ENCODE data around the gene OGDHL.
"Not testable (repeated sequence)": the region's sequence is repeated elsewhere in the genome, so short reads cannot be mapped to it uniquely, and the experiment has no call there.

Gene OGDHL

DNA sequence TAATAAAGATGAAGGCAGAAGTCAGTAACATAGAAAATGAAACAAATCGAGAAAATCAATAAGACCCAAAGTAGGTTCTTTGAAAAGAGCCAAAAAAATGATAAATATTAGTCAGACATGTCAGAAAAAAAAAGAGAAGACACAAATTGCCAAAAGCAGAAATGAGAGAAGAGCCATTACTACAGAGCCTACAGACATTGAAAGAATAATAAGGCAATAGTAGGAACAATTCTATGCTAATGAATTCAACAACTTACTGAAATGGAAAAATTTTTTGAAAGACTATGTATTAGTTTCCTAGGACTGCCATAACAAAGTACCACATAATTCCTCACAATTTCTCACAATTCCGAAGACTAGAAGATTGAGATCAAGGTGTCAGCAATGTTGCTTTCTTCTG, 35.5 kb downstream of the OGDHL start:
- CTCF ChIA-PET: no interaction called here
- no peak for DNase-seq (ENCODE audit: extremely low spot score)
- POLR2A ChIA-PET: no interaction called here
- TF ChIP-seq NFRKB (IDR thresholded peaks at IDR 0.05) (no peak), HDGF (IDR thresholded peaks at IDR 0.05; ENCODE audit: borderline replicate concordance) (no peak), FOXM1 (IDR thresholded peaks at IDR 0.05; ENCODE audit: borderline replicate concordance) (no peak), CTBP1 (IDR thresholded peaks at IDR 0.05; ENCODE audit: borderline replicate concordance) (no peak), L3MBTL2 (conservative IDR thresholded peaks at IDR 0.05) (no peak), ZNF384 (IDR thresholded peaks at IDR 0.05) (no peak), FOXA1 (IDR thresholded peaks at IDR 0.05) (no peak), ARNT (IDR thresholded peaks at IDR 0.05) (no peak), LEF1 (IDR thresholded peaks at IDR 0.05; ENCODE audit: borderline replicate concordance) (no peak), FOXK2 (IDR thresholded peaks at IDR 0.05) (no peak), TARDBP (IDR thresholded peaks at IDR 0.05) (no peak)

DNA sequence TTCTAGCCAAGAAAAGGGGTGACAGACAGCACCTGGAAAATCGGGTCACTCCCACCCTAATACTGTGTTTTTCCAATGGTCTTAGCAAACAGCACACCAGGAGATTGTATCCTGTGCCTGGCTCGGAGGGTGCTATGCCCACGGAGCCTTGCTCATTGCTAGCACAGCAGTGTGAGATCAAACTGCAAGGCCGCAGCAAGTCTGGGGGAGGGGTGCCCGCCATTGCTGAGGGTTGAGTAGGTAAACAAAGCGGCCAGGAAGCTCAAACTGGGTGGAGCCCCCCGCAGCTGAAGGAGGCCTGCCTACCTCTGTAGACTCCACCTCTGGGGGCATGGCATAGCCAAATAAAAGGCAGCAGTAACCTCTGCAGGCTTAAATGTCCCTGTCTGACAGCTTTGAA, 47.0 kb downstream of the OGDHL start:
- POLR2A ChIA-PET, CTCF ChIA-PET: not testable (repeated sequence)

DNA sequence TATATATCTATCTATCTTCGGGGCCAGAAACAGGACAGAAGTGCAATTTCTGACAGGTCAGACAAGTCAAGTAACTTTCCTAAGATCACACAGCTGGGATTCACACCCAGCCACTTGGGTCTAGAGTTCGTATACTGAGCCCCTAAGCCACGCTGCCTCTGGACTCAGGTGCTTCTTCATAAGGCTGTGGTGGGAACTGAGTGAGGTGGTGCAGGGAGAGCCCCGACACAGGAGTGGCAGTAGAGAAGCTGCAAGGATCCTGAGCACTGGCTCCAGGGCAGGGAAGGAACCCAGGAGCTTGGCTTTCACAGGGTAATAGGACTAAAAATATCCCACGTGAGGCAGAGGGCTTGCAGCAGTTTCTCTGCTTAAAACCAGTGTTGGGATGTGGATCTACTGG, 48.9 kb downstream of the OGDHL start:
- ChIA-PET POLR2A (no interaction called here), CTCF (no interaction called here)
- TF ChIP-seq CTBP1 (IDR thresholded peaks at IDR 0.05; ENCODE audit: borderline replicate concordance) (no peak), BHLHE40 (IDR thresholded peaks at IDR 0.05; ENCODE audit: borderline replicate concordance) (no peak), FOXK2 (IDR thresholded peaks at IDR 0.05) (no peak), ARNT (IDR thresholded peaks at IDR 0.05) (no peak), ZNF384 (IDR thresholded peaks at IDR 0.05) (no peak), LEF1 (IDR thresholded peaks at IDR 0.05; ENCODE audit: borderline replicate concordance) (no peak), SP1 (IDR thresholded peaks at IDR 0.05) (no peak), FOXA1 (IDR thresholded peaks at IDR 0.05) (no peak), ELF4 (IDR thresholded peaks at IDR 0.05) (no peak), HDGF (IDR thresholded peaks at IDR 0.05; ENCODE audit: borderline replicate concordance) (no peak), FOXM1 (IDR thresholded peaks at IDR 0.05; ENCODE audit: borderline replicate concordance) (no peak), TARDBP (IDR thresholded peaks at IDR 0.05) (no peak)
- TF ChIP-seq, protein P1, sequence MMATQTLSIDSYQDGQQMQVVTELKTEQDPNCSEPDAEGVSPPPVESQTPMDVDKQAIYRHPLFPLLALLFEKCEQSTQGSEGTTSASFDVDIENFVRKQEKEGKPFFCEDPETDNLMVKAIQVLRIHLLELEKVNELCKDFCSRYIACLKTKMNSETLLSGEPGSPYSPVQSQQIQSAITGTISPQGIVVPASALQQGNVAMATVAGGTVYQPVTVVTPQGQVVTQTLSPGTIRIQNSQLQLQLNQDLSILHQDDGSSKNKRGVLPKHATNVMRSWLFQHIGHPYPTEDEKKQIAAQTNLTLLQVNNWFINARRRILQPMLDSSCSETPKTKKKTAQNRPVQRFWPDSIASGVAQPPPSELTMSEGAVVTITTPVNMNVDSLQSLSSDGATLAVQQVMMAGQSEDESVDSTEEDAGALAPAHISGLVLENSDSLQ (IDR thresholded peaks at IDR 0.05): no peak
- no peak for DNase-seq (ENCODE audit: extremely low spot score)

More for the DNA sequence above, 47.0 kb downstream of the OGDHL start:
- DNase-seq (ENCODE audit: extremely low spot score): not testable (repeated sequence)

DNA sequence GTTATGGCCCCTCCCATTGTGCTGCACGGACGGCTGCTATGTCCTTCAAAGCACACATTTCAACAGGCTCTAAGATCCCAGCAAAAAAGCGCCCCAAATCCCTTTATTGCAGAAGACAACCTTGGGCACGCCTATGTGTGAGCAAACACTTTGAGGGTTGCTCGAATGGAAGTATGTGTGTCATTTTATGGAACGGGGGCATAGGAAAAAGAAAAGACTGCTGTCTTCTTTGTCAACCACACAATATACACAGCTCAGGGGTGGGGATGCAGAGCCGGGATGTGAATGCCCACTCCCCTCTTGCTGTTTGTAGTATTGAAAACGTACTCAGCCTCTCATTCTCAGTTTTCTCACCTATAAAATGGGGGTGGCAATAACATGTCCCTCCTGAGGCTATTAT, 50.6 kb downstream of the OGDHL start:
- ChIA-PET CTCF (no interaction called here), POLR2A (no interaction called here)
- TF ChIP-seq L3MBTL2 (conservative IDR thresholded peaks at IDR 0.05) (no peak), TARDBP (IDR thresholded peaks at IDR 0.05) (no peak), BHLHE40 (IDR thresholded peaks at IDR 0.05; ENCODE audit: borderline replicate concordance) (no peak)
- DNase-seq (ENCODE audit: extremely low spot score): no peak

DNA sequence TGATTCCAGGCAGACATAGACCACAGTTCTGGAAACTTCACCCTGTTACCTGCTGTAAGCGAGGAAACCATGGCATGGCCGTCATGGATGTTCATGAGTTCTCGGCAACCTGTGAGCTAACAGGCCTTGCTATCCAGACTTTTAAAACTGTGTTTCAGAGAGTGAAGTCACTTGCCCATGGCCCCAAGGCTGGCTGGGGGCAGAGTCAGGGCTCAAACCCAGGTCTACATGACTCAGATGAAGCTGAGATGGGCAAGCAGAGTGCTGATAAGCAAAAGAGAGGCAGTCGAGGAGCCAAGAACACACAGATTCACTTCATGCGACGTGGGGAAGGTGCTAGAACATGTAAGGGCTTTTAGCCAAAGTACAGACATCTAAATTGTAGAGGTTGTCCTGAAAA, 51.2 kb downstream of the OGDHL start:
- no peak for DNase-seq (ENCODE audit: extremely low spot score)
- CTCF ChIA-PET: no interaction called here
- TF ChIP-seq SUZ12 (IDR thresholded peaks at IDR 0.05) (no peak), HDGF (IDR thresholded peaks at IDR 0.05; ENCODE audit: borderline replicate concordance) (no peak), ZNF384 (IDR thresholded peaks at IDR 0.05) (no peak), NFRKB (IDR thresholded peaks at IDR 0.05) (no peak), FOXK2 (IDR thresholded peaks at IDR 0.05) (no peak), FOXM1 (IDR thresholded peaks at IDR 0.05; ENCODE audit: borderline replicate concordance) (no peak), ELF4 (IDR thresholded peaks at IDR 0.05) (no peak), TARDBP (IDR thresholded peaks at IDR 0.05) (no peak), FOXA1 (IDR thresholded peaks at IDR 0.05) (no peak), CTBP1 (IDR thresholded peaks at IDR 0.05; ENCODE audit: borderline replicate concordance) (no peak), BHLHE40 (IDR thresholded peaks at IDR 0.05; ENCODE audit: borderline replicate concordance) (no peak), ARNT (IDR thresholded peaks at IDR 0.05) (no peak), L3MBTL2 (conservative IDR thresholded peaks at IDR 0.05) (no peak), SP1 (IDR thresholded peaks at IDR 0.05) (no peak)
- TF ChIP-seq, protein P1 (IDR thresholded peaks at IDR 0.05): no peak
- POLR2A ChIA-PET: no interaction called here

DNA sequence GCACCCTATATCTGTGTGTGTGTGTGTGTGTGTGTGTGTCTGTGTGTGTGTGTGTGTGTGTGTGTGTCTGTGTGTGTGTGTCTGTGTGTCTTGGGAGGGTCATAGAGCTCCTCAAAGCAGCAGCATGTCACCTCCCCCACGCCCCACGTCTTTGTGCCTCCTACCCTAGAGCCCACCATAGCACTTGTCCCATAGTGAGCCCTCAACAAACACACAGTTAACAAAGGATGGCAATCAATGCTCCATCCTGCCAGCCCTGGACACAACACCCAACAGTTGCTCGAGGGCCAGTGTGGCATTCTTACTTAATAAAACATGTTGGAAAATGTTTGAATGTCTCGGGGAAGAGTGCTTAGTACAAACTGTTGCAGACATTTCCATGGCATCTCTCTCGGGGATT, 52.2 kb downstream of the OGDHL start:
- no peak for DNase-seq (ENCODE audit: extremely low spot score)
- CTCF ChIA-PET: no interaction called here
- POLR2A ChIA-PET: no interaction called here
- no peak for TF ChIP-seq SP1 (IDR thresholded peaks at IDR 0.05)
- TF ChIP-seq CTBP1 (IDR thresholded peaks at IDR 0.05; ENCODE audit: borderline replicate concordance): no peak
- TF ChIP-seq FOXM1 (IDR thresholded peaks at IDR 0.05; ENCODE audit: borderline replicate concordance): no peak
- TF ChIP-seq ZNF384 (IDR thresholded peaks at IDR 0.05): no peak
- no peak for TF ChIP-seq HDGF (IDR thresholded peaks at IDR 0.05; ENCODE audit: borderline replicate concordance)
- no peak for TF ChIP-seq FOXA1 (IDR thresholded peaks at IDR 0.05)
- TF ChIP-seq L3MBTL2 (conservative IDR thresholded peaks at IDR 0.05): no peak
- no peak for TF ChIP-seq ARNT (IDR thresholded peaks at IDR 0.05)
- no peak for TF ChIP-seq BHLHE40 (IDR thresholded peaks at IDR 0.05; ENCODE audit: borderline replicate concordance)

DNA sequence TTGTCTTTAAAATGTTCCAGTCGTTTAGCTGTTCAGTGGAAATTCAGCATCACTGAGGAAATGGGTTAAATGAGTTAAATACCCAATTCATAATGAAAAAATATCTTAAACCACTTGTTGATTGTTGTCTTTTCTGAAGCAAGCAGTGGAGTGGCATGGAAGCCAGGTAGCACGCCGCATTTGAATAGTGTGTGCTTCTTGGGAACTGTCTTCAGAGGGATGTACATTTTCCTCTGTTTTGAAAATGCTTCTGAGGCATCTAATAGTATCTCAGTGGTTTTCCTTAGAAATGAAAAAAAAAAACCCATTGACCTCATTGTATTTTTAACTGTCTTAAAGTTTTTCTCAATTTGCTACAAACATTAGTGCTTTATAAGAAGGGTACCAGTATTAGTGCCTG, 54.5 kb downstream of the OGDHL start:
- no peak for DNase-seq (ENCODE audit: extremely low spot score)
- CTCF ChIA-PET: no interaction called here
- POLR2A ChIA-PET: no interaction called here
- TF ChIP-seq CTBP1 (IDR thresholded peaks at IDR 0.05; ENCODE audit: borderline replicate concordance) (no peak), BHLHE40 (IDR thresholded peaks at IDR 0.05; ENCODE audit: borderline replicate concordance) (no peak), TARDBP (IDR thresholded peaks at IDR 0.05) (no peak), FOXM1 (IDR thresholded peaks at IDR 0.05; ENCODE audit: borderline replicate concordance) (no peak), ZNF384 (IDR thresholded peaks at IDR 0.05) (no peak), FOXA1 (IDR thresholded peaks at IDR 0.05) (no peak)

DNA sequence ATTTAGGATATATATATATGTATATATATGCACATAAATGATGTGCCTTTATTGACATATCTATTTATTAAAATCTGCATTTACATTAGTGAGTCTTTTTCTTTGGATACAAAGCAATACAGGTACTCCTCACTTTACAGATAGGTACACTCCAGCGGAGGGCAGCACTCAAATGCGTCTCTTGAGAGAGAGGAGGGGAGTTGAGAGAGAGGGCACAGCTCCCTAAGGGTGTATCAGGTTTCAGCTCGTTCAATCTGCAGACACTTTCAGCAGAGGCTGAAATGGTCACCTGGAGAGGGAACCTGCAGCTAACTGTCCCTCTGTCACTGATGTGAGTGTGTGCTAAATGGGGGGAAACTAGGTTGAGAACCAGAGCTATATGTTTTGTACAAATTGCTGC, 61.1 kb downstream of the OGDHL start:
- DNase-seq (ENCODE audit: extremely low spot score): peak; percentile 23
- TF ChIP-seq CTBP1 (IDR thresholded peaks at IDR 0.05; ENCODE audit: borderline replicate concordance) (no peak), L3MBTL2 (conservative IDR thresholded peaks at IDR 0.05) (no peak), ARNT (IDR thresholded peaks at IDR 0.05) (no peak), NFRKB (IDR thresholded peaks at IDR 0.05) (no peak), FOXK2 (IDR thresholded peaks at IDR 0.05) (no peak), ZNF384 (IDR thresholded peaks at IDR 0.05) (no peak), BHLHE40 (IDR thresholded peaks at IDR 0.05; ENCODE audit: borderline replicate concordance) (no peak), FOXA1 (IDR thresholded peaks at IDR 0.05) (no peak), TARDBP (IDR thresholded peaks at IDR 0.05) (no peak), SUZ12 (IDR thresholded peaks at IDR 0.05) (no peak)
- TF ChIP-seq, protein P1 (IDR thresholded peaks at IDR 0.05): no peak
- POLR2A ChIA-PET: no interaction called here
- CTCF ChIA-PET: no interaction called here

Data from HEK293T (cell line).